Measurements from ENCODE around the gene KCTD16. TPM values are rescaled to one million over a fixed set of nuclear protein-coding genes. Genes with fewer than 3 reads are reported as not detected.

The KCTD16 gene
- total and polyA plus RNA-seq, 4 donors: 5.1 to 30.8 (median 7.3) TPM

DNA sequence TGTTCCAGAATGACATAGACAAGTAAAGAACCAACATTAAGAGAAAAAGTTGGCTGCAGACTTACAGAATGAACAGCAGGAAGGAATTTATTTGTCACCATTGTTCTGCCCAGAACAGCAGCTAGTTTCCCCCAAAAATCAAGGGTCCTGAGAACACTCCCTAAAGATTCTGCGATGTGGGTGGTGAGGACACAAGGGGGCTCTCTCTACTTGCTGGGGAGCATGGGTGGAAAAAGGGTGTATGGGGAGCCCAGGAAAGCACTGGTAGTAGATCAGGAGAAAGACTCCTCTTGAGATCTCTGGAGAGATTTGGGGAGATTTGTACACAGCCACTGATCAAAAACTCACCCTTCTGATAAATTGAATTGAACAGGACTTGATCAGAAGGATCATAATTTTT, 316.5 kb downstream of the KCTD16 start:
- Histone ChIP-seq H3K4me3 (ENCODE audit: low read depth, low read length) (no peak overlapping the region), H3K27me3 (ENCODE audit: control insufficient read depth, insufficient read depth, low read length) (no peaks in the 10 kb centered on the region), H3K36me3 (ENCODE audit: control insufficient read depth, insufficient read depth, low read length) (no peaks in the 10 kb centered on the region), H3K9me3 (ENCODE audit: control insufficient read depth, insufficient read depth, low read length) (no peaks in the 10 kb centered on the region), H3K4me1 (ENCODE audit: control insufficient read depth, insufficient read depth, low read length) (no peaks in the 10 kb centered on the region), H3K27ac (ENCODE audit: low read depth, low read length) (no peak overlapping the region)
- WGBS (ENCODE audit: insufficient coverage): no CpG with 5 or more reads among the region's 1 CpG
- DNase-seq (ENCODE audit: low read depth in 4 of 6, low spot score in 6 of 6): no peak

DNA sequence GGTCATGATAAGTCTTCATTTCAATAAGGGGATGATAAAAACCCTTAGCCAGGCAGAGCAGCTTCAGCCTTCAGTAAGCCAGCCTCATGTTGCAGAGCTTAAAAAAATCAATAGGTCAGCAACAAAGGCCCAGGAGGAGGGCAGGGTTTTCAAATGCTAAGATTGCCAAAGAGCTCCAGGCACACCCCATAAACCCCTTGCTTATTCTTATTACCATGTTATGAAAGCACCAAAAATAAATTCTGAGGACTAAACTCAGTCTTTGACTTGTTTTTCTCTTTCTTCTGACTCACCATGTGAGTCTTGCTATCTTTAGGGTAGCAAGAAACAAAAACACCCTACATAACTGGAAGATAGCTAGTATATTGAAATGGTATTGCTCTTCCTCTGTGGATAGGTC, 317.1 kb downstream of the KCTD16 start:
- H3K9me3 ChIP-seq (ENCODE audit: control insufficient read depth, insufficient read depth, low read length): no peaks in the 10 kb centered on the region
- no peaks in the 10 kb centered on the region for H3K4me1 ChIP-seq (ENCODE audit: control insufficient read depth, insufficient read depth, low read length)
- no peak for DNase-seq (ENCODE audit: low read depth in 4 of 6, low spot score in 6 of 6)
- no peak overlapping the region for H3K4me3 ChIP-seq (ENCODE audit: low read depth, low read length)
- H3K27ac ChIP-seq (ENCODE audit: low read depth, low read length): no peak overlapping the region
- no peaks in the 10 kb centered on the region for H3K36me3 ChIP-seq (ENCODE audit: control insufficient read depth, insufficient read depth, low read length)
- no peaks in the 10 kb centered on the region for H3K27me3 ChIP-seq (ENCODE audit: control insufficient read depth, insufficient read depth, low read length)

DNA sequence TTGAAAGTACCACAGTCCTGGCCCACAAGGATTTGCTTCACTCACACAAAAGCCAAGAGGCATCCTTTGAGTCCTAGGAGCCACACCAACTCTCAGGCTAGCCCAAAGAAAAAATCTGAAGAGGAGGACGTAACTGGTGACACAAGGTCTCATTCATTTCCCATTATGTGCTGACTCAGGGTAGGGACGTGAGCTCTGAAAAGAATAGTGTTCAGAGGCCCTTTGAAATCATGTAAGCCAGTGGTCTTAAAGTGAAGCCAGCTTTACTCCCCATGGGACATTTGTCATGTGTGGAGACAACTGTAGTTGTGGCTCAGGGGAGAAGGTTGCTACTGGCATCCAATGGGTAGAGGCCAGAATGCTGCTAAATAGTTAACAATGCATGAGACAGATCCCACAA, 332.4 kb downstream of the KCTD16 start:
- Histone ChIP-seq H3K9me3 (ENCODE audit: control insufficient read depth, insufficient read depth, low read length) (no peaks in the 10 kb centered on the region), H3K4me1 (ENCODE audit: control insufficient read depth, insufficient read depth, low read length) (no peaks in the 10 kb centered on the region), H3K36me3 (ENCODE audit: control insufficient read depth, insufficient read depth, low read length) (no peaks in the 10 kb centered on the region), H3K27ac (ENCODE audit: low read depth, low read length) (no peak overlapping the region), H3K27me3 (ENCODE audit: control insufficient read depth, insufficient read depth, low read length) (no peaks in the 10 kb centered on the region), H3K4me3 (ENCODE audit: low read depth, low read length) (no peak overlapping the region)
- WGBS (ENCODE audit: insufficient coverage): 21% methylated on average over 2 of the region's 2 CpGs
- peak in 1 of 6 donors; percentile 28 for DNase-seq (ENCODE audit: low read depth in 4 of 6, low spot score in 6 of 6)

DNA sequence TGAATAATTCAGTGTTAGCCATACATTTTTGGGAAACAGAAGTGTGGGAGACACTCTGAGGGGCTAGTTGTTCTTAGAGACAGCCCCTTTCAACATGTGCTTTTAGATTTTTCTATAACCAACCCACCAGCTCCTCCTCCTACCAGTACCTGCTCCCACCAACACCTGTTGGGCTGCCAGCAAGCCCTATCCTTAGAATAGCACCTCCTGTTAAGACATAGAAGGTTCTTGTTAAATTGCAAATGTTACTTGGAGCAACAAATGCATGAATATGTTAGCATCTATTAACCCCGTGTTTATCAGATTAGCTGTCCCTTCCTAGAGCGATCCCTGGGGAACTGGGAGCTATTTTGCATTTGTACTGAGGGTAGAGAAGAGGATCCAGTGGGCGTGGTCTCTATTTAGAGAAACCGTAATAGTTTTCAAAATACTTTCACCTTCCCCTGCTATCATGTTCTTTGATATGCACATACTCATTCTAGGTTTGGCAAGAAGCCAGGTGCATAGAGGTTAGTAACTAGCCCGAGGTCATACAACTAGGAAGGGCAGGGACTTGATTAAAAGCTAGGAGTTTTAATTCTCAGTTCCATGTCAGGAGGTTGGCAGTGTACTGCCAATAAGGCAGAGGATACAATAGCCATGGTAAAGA, 334.4 kb downstream of the KCTD16 start:
- H3K36me3 ChIP-seq (ENCODE audit: control insufficient read depth, insufficient read depth, low read length): no peaks in the 10 kb centered on the region
- peaks cover 2% of the 10 kb centered on the region for H3K9me3 ChIP-seq (ENCODE audit: control insufficient read depth, insufficient read depth, low read length)
- WGBS (ENCODE audit: insufficient coverage): 11% methylated on average over 1 of the region's 5 CpGs
- H3K4me1 ChIP-seq (ENCODE audit: control insufficient read depth, insufficient read depth, low read length): no peaks in the 10 kb centered on the region
- no peak overlapping the region for H3K4me3 ChIP-seq (ENCODE audit: low read depth, low read length)
- no peak overlapping the region for H3K27ac ChIP-seq (ENCODE audit: low read depth, low read length)
- DNase-seq (ENCODE audit: low read depth in 4 of 6, low spot score in 6 of 6): no peak
- H3K27me3 ChIP-seq (ENCODE audit: control insufficient read depth, insufficient read depth, low read length): no peaks in the 10 kb centered on the region

DNA sequence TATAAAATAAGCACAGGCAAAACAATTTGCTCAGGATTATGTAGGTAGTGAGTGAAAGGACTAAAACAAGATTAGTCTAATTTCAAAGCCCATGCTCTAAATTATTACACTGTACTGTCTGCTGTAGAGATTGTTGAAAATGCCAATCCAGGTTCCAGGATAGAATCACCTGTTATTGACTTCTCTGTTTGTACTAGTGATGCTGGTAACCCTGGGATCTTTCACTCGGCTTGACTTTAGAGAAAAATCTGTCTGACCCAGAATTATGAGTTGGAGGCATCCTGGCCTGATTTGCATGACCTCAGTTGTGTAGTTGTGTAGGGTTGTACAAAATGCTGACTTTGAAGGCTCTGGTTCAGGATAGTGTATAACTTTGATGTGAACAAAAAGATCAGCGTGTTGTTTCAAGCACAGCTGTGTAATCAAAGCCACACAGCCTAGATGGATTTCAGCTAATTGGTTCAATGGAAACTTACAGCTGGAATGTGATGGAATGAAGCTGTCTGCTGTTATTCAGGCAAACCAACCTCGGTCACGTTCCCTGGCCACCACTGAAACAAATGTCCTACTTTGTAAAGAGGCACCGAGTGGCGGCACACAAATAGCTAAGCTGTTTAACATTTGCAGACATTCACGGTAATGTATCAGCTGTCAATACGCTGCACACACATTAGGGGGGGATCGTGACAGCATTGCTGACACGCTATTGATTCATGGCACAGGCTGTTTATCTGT, 340.3 kb downstream of the KCTD16 start:
- Histone ChIP-seq H3K36me3 (ENCODE audit: control insufficient read depth, insufficient read depth, low read length) (no peaks in the 10 kb centered on the region), H3K27ac (ENCODE audit: low read depth, low read length) (peak overlapping the region; percentile 25), H3K27me3 (ENCODE audit: control insufficient read depth, insufficient read depth, low read length) (no peaks in the 10 kb centered on the region), H3K9me3 (ENCODE audit: control insufficient read depth, insufficient read depth, low read length) (peaks cover 2% of the 10 kb centered on the region), H3K4me3 (ENCODE audit: low read depth, low read length) (no peak overlapping the region), H3K4me1 (ENCODE audit: control insufficient read depth, insufficient read depth, low read length) (no peaks in the 10 kb centered on the region)
- DNase-seq (ENCODE audit: low read depth in 4 of 6, low spot score in 6 of 6): peak in 4 of 6 donors; percentile 10 to 78 (median 34)
- WGBS (ENCODE audit: insufficient coverage): 27% methylated on average over 6 of the region's 10 CpGs

DNA sequence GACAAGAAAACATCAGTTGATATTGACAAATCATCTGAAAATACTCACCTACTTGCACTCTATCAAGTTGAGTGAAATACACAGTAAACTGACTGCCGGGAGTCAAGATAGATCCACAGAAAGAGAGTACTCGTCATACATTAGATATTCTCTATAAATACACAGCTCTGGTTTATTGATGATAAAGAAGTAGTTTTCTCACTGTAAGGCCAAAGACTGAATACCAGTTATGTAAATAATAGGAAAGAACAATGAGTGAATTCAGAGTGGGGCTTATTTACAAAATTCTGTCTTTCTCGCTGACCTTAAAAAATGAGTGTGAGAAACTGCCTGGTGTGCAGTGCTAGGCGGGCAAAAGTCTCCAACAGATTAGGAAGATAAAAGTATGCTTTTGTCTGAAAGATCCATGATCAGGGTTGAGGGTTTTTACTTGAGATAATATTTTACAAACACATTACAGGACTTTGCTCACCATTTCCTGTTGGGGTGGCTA, 341.0 kb downstream of the KCTD16 start:
- H3K4me3 ChIP-seq (ENCODE audit: low read depth, low read length): no peak overlapping the region
- peak overlapping the region; percentile 25 for H3K27ac ChIP-seq (ENCODE audit: low read depth, low read length)
- no peaks in the 10 kb centered on the region for H3K27me3 ChIP-seq (ENCODE audit: control insufficient read depth, insufficient read depth, low read length)
- WGBS (ENCODE audit: insufficient coverage): 50% methylated on average over 1 of the region's 4 CpGs
- H3K4me1 ChIP-seq (ENCODE audit: control insufficient read depth, insufficient read depth, low read length): no peaks in the 10 kb centered on the region
- no peaks in the 10 kb centered on the region for H3K36me3 ChIP-seq (ENCODE audit: control insufficient read depth, insufficient read depth, low read length)
- peaks cover 2% of the 10 kb centered on the region for H3K9me3 ChIP-seq (ENCODE audit: control insufficient read depth, insufficient read depth, low read length)
- DNase-seq (ENCODE audit: low read depth in 4 of 6, low spot score in 6 of 6): no peak

DNA sequence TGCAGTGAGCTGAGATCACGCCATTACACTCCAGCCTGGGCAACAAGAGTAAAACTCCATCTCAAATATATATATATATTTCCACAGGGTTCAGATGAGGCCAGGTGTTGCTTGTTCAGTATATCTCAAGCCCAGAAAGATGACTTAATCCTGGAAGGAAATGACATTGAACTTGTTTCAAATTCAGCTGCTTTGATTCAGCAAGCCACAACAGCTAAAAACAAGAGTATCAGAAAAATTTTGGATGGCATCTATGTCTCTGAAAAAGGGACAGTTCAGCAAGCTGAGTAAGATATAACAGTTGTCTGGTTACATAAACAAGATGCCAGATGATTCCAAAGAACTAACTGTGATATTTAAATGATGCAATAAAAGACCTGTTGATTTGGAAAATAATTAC, 352.0 kb downstream of the KCTD16 start:
- no peak for DNase-seq (ENCODE audit: low read depth in 4 of 6, low spot score in 6 of 6)
- Histone ChIP-seq H3K4me1 (ENCODE audit: control insufficient read depth, insufficient read depth, low read length) (no peaks in the 10 kb centered on the region), H3K27me3 (ENCODE audit: control insufficient read depth, insufficient read depth, low read length) (no peaks in the 10 kb centered on the region), H3K4me3 (ENCODE audit: low read depth, low read length) (no peak overlapping the region), H3K36me3 (ENCODE audit: control insufficient read depth, insufficient read depth, low read length) (no peaks in the 10 kb centered on the region), H3K9me3 (ENCODE audit: control insufficient read depth, insufficient read depth, low read length) (no peaks in the 10 kb centered on the region), H3K27ac (ENCODE audit: low read depth, low read length) (no peak overlapping the region)
- WGBS (ENCODE audit: insufficient coverage): no CpG with 5 or more reads among the region's 1 CpG

DNA sequence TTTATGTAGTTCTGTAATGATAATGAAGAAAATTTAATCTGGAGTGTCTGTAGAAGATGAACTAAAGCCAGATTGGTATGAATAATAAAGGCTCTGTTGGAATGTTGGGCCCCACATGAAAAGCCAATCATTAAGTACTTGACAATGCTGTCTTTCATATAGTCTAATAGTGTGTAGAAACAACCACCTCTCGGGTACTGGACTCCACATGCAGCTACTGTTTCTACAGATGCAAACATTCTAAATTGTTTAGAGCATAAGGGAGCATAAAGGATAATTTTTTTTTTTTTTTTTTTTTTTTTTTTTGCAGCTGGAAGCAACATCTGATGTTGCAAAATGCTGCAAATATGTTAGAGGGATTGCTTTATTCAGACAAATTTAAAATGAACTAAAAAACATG, 354.3 kb downstream of the KCTD16 start:
- no peaks in the 10 kb centered on the region for H3K36me3 ChIP-seq (ENCODE audit: control insufficient read depth, insufficient read depth, low read length)
- no peaks in the 10 kb centered on the region for H3K27me3 ChIP-seq (ENCODE audit: control insufficient read depth, insufficient read depth, low read length)
- no peak overlapping the region for H3K4me3 ChIP-seq (ENCODE audit: low read depth, low read length)
- peak overlapping the region; percentile 40 for H3K27ac ChIP-seq (ENCODE audit: low read depth, low read length)
- DNase-seq (ENCODE audit: low read depth in 4 of 6, low spot score in 6 of 6): peak in 2 of 6 donors; percentile 5 to 10
- WGBS (ENCODE audit: insufficient coverage): no CpG with 5 or more reads among the region's 1 CpG
- H3K9me3 ChIP-seq (ENCODE audit: control insufficient read depth, insufficient read depth, low read length): peaks cover 2% of the 10 kb centered on the region
- no peaks in the 10 kb centered on the region for H3K4me1 ChIP-seq (ENCODE audit: control insufficient read depth, insufficient read depth, low read length)

DNA sequence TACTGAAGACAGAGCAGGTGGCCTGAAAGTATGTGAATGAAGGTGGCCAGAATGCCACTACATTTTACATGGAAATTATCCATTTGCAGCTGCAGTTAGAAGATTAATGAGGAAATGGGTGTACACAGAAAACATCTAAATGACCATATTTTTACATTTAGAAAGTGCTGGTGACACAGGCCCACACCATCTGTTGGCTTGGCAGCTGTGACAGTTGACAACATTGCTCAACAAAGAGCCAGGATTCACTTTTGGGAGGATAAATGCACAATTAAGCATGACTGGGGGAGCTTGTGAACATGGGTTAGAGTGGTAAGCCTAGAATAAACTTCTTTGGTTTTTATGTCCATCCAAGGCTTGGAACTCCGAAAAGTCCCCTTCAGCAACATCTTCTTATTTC, 360.5 kb downstream of the KCTD16 start:
- peak in 2 of 6 donors; percentile 43 to 55 for DNase-seq (ENCODE audit: low read depth in 4 of 6, low spot score in 6 of 6)
- H3K4me1 ChIP-seq (ENCODE audit: control insufficient read depth, insufficient read depth, low read length): no peaks in the 10 kb centered on the region
- H3K36me3 ChIP-seq (ENCODE audit: control insufficient read depth, insufficient read depth, low read length): no peaks in the 10 kb centered on the region
- H3K27me3 ChIP-seq (ENCODE audit: control insufficient read depth, insufficient read depth, low read length): no peaks in the 10 kb centered on the region
- 100% methylated on average over 1 of the region's 1 CpG for WGBS (ENCODE audit: insufficient coverage)
- no peak overlapping the region for H3K27ac ChIP-seq (ENCODE audit: low read depth, low read length)
- H3K4me3 ChIP-seq (ENCODE audit: low read depth, low read length): no peak overlapping the region
- H3K9me3 ChIP-seq (ENCODE audit: control insufficient read depth, insufficient read depth, low read length): peaks cover 5% of the 10 kb centered on the region

Measured in spinal cord (tissue), 10 donors.